RKO (cell line): ENCODE data around the gene REXO4.
"Not testable (repeated sequence)": the region's sequence is repeated elsewhere in the genome, so short reads cannot be mapped to it uniquely, and the experiment has no call there.

Experiments used
- DNase-seq: peaks from one replicate; pipeline ENCODE4 v3.0.0-alpha.2; 2016; ENCODE audit warnings: low spot score

The REXO4 gene

GRCh38 chr9:133420392-133420827, 2.6 kb upstream of the REXO4 start:
- DNase-seq: no peak

GRCh38 chr9:133419005-133419404, 1.2 kb upstream of the REXO4 start:
- peak; percentile 85 for DNase-seq

GRCh38 chr9:133415170-133415569, 2.6 kb downstream of the REXO4 start:
- DNase-seq: no peak

- DNase-seq: no peak
These were observed 9.8 kb downstream of the REXO4 start for GRCh38 chr9:133408042-133408441.

- DNase-seq: peak; percentile 78
These were observed 11.1 kb downstream of the REXO4 start for GRCh38 chr9:133406480-133407307.

- peak; percentile 43 for DNase-seq
These were observed 12.0 kb downstream of the REXO4 start for GRCh38 chr9:133405508-133406438.

- DNase-seq: no peak
These were observed 13.3 kb downstream of the REXO4 start for GRCh38 chr9:133404454-133405002.

GRCh38 chr9:133403766-133404453, 13.9 kb downstream of the REXO4 start:
- DNase-seq: no peak

- no peak for DNase-seq
These were observed 15.1 kb downstream of the REXO4 start for GRCh38 chr9:133402689-133403088.

- DNase-seq: no peak
These were observed 16.2 kb downstream of the REXO4 start for GRCh38 chr9:133401588-133401987.

- no peak for DNase-seq
These were observed 17.5 kb downstream of the REXO4 start for GRCh38 chr9:133400292-133400691.

GRCh38 chr9:133397895-133398294, 19.9 kb downstream of the REXO4 start:
- no peak for DNase-seq

GRCh38 chr9:133397370-133397769, 20.4 kb downstream of the REXO4 start:
- DNase-seq: no peak

- DNase-seq: no peak
These were observed 20.9 kb downstream of the REXO4 start for GRCh38 chr9:133396952-133397351.

- no peak for DNase-seq
These were observed 23.0 kb downstream of the REXO4 start for GRCh38 chr9:133394687-133395271.

- DNase-seq: no peak
These were observed 24.4 kb downstream of the REXO4 start for GRCh38 chr9:133393399-133393798.

GRCh38 chr9:133392308-133392707, 25.5 kb downstream of the REXO4 start:
- not testable (repeated sequence) for DNase-seq

- DNase-seq: not testable (repeated sequence)
These were observed 26.4 kb downstream of the REXO4 start for GRCh38 chr9:133391449-133391848.

GRCh38 chr9:133390713-133391112, 27.1 kb downstream of the REXO4 start:
- no peak for DNase-seq

GRCh38 chr9:133389562-133389961, 28.2 kb downstream of the REXO4 start:
- no peak for DNase-seq

- DNase-seq: no peak
These were observed 28.7 kb downstream of the REXO4 start for GRCh38 chr9:133389025-133389557.
